LoVo (cell line): ENCODE results near the gene PAQR4.

Source experiments
- DNase-seq: peaks from one replicate; pipeline ENCODE4 v3.0.0-alpha.2; 2016; ENCODE audit warnings: low spot score

PAQR4 gene

GRCh38 chr16:3007957-3008689 lies 39.0 kb downstream of the PAQR4 start:
- DNase-seq = no peak

GRCh38 chr16:3008690-3009037 lies 39.5 kb downstream of the PAQR4 start:
- DNase-seq = no peak

GRCh38 chr16:3009568-3010390 lies 40.6 kb downstream of the PAQR4 start:
- DNase-seq = no peak

- no peak for DNase-seq
These were observed 41.4 kb downstream of the PAQR4 start for GRCh38 chr16:3010510-3010909.

GRCh38 chr16:3012246-3012645 lies 43.1 kb downstream of the PAQR4 start:
- DNase-seq = no peak

- no peak for DNase-seq
These were observed 43.8 kb downstream of the PAQR4 start, which contains the start of gene CLDN9 for GRCh38 chr16:3012828-3013420. TSS of gene CLDN9 (plus strand) at chr16:3012923. CDS start at chr16:3013363, 440 bp downstream.

- DNase-seq = no peak
These were observed 44.4 kb downstream of the PAQR4 start for GRCh38 chr16:3013491-3013951.

- DNase-seq = no peak
These were observed 45.0 kb downstream of the PAQR4 start for GRCh38 chr16:3013998-3014690.

- DNase-seq = no peak
These were observed 45.8 kb downstream of the PAQR4 start for GRCh38 chr16:3014971-3015370.

GRCh38 chr16:3015865-3016521 lies 46.8 kb downstream of the PAQR4 start:
- DNase-seq = no peak

GRCh38 chr16:3017344-3017743 lies 48.2 kb downstream of the PAQR4 start:
- DNase-seq = no peak

- DNase-seq = no peak
These were observed 48.8 kb downstream of the PAQR4 start, which contains the start of gene CLDN6 for GRCh38 chr16:3017794-3018506. TSS of gene CLDN6 (minus strand) at chr16:3018183. CDS start at chr16:3016021, 2,162 bp downstream.

GRCh38 chr16:3019594-3020246 lies 50.6 kb downstream of the PAQR4 start:
- no peak for DNase-seq

GRCh38 chr16:3020247-3020603 lies 51.1 kb downstream of the PAQR4 start, which contains the start of gene TNFRSF12A:
TSS of gene TNFRSF12A (plus strand) at chr16:3020368. CDS start at chr16:3020398, 30 bp downstream.
- DNase-seq = peak; percentile 89

GRCh38 chr16:3020604-3021448 lies 51.7 kb downstream of the PAQR4 start:
- DNase-seq = peak; percentile 89

GRCh38 chr16:3021449-3022207 lies 52.5 kb downstream of the PAQR4 start:
- peak; percentile 82 for DNase-seq

- DNase-seq = peak; percentile 94
These were observed 53.1 kb downstream of the PAQR4 start for GRCh38 chr16:3022208-3022683.

GRCh38 chr16:3022684-3023414 lies 53.7 kb downstream of the PAQR4 start:
- no peak for DNase-seq
